HG03045 (cell line): ENCODE results near the gene RTN4R.

ENCODE experiments used
- ATAC-seq: cut with Tn5 transposase; IDR thresholded peaks from one replicate; pipeline ENCODE4 v1.9.1; 2021; ENCODE audit warnings: mild to moderate bottlenecking, moderate library complexity; ENCODE audit not compliant: unreplicated experiment

The RTN4R gene

GRCh38 chr22:20258584-20259326 is 9.4 kb downstream of the RTN4R start:
- no peak for ATAC-seq

- ATAC-seq: no peak
Measured at GRCh38 chr22:20258021-20258299, 10.2 kb downstream of the RTN4R start.

- ATAC-seq: no peak
Measured at GRCh38 chr22:20257212-20258020, 10.7 kb downstream of the RTN4R start.

- no peak for ATAC-seq
Measured at GRCh38 chr22:20256551-20257211, 11.4 kb downstream of the RTN4R start.

- ATAC-seq: no peak
Measured at GRCh38 chr22:20256027-20256426, 12.1 kb downstream of the RTN4R start.

GRCh38 chr22:20254975-20255946 is 12.9 kb downstream of the RTN4R start:
- ATAC-seq: no peak

GRCh38 chr22:20253161-20253560 is 15.0 kb downstream of the RTN4R start:
- no peak for ATAC-seq

GRCh38 chr22:20251981-20252380 is 16.1 kb downstream of the RTN4R start:
- no peak for ATAC-seq

- no peak for ATAC-seq
Measured at GRCh38 chr22:20251491-20251890, 16.6 kb downstream of the RTN4R start.

- no peak for ATAC-seq
Measured at GRCh38 chr22:20249797-20250354, 18.2 kb downstream of the RTN4R start.

- ATAC-seq: no peak
Measured at GRCh38 chr22:20248461-20248978, 19.6 kb downstream of the RTN4R start.

GRCh38 chr22:20247608-20248171 is 20.4 kb downstream of the RTN4R start:
- ATAC-seq: no peak

GRCh38 chr22:20247010-20247505 is 21.1 kb downstream of the RTN4R start:
- no peak for ATAC-seq

- no peak for ATAC-seq
Measured at GRCh38 chr22:20246368-20247009, 21.6 kb downstream of the RTN4R start.

GRCh38 chr22:20245577-20246367 is 22.3 kb downstream of the RTN4R start:
- ATAC-seq: no peak

- no peak for ATAC-seq
Measured at GRCh38 chr22:20244691-20245576, 23.2 kb downstream of the RTN4R start.

- ATAC-seq: no peak
Measured at GRCh38 chr22:20244250-20244648, 23.9 kb downstream of the RTN4R start.
